GM18517 (cell line): Measurements from ENCODE around the gene KAT2A.

Experiments
- ATAC-seq: cut with Tn5 transposase; IDR thresholded peaks from one replicate; pipeline ENCODE4 v1.9.1; 2021; ENCODE audit warnings: mild to moderate bottlenecking, moderate library complexity; ENCODE audit not compliant: unreplicated experiment

KAT2A gene

DNA sequence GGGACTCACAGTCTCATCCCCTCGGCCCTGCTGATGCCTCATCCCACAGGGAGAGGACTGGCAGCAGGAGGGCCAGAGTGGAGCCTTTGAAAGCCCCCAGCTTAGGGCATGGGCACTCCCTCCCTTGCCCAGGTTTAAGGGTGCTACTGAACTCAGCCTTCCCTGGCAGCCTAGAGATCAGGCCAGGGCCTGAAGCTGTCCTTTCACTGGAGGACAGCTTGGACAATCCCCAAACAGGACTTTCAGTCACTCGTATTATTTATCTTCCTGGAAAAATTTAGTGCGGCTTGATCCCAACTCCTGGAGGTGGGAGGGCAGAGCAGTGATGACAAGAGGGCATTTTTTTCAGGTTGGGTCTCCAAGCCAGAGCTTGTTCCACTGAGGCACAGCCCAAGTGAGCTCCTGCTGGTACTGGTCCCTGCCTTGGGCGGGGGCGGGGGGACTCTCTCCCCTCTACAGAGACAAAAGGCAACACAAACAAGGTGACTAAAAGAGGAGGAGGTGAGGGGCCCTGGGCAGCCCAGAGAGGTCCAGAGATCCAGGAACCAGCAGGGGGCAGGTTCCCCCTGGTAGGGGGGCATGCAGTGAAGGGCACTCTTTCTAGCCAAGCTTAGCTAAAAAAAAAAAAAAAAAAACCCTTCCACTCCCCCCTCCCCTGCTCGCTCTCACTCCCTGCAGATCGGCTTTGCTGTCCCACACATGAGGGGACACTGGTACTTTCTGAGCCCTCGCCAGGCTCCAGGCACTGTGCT is 24.6 kb downstream of the KAT2A start:
- ATAC-seq = no peak

DNA sequence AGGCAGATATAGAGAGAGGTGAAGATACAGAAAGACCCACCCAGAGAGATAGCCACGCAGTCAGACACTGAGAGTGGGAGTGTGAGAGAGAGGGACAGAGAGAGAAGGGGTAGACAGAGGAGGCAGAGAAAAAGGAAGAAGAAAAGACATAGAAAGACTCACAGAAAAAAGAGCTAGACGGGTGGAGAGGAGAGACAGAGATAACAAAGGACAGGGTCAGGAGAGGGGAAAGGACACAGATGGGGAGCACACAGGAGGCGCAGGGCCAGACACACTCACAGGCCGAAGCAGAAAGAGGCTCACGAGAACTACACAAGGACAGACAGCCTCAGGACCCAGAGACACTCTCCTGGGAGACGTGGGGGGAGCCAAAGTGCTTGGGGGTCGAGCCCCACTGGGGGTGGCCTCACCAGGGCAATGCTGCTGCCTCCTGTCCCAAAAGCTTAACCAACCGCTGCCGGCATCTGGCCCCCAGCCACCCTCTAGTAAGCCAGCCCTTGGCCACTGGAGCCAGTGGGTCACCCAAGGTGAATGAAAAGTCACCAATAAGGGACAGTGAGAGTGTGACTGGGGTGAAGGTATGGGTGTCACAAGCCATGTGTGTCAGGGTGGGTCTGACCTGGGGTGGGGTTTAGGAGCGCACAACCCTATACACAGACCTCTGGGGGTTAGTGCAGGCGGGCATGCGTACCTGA is 26.6 kb downstream of the KAT2A start:
- ATAC-seq = no peak

DNA sequence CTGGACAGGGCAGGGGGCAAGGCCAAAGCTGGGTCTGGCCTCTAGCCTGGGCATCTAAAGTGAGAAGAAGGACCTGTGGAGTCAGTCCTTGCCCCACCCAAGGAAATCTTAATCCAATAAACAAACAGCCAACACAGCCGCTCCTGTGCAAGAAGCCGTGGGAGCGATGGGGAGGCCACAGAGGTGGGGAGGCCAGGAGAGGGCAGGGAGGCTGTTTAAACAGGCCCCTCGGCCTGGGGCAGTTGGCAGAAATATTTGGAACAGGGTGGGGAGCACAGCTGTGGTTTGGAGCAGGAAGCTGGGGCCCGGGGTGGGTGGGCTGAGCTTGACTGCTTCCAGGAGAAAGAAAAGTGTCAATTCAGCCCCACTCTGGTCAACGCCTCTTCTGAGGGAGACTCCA is 28.2 kb downstream of the KAT2A start:
- ATAC-seq = no peak

DNA sequence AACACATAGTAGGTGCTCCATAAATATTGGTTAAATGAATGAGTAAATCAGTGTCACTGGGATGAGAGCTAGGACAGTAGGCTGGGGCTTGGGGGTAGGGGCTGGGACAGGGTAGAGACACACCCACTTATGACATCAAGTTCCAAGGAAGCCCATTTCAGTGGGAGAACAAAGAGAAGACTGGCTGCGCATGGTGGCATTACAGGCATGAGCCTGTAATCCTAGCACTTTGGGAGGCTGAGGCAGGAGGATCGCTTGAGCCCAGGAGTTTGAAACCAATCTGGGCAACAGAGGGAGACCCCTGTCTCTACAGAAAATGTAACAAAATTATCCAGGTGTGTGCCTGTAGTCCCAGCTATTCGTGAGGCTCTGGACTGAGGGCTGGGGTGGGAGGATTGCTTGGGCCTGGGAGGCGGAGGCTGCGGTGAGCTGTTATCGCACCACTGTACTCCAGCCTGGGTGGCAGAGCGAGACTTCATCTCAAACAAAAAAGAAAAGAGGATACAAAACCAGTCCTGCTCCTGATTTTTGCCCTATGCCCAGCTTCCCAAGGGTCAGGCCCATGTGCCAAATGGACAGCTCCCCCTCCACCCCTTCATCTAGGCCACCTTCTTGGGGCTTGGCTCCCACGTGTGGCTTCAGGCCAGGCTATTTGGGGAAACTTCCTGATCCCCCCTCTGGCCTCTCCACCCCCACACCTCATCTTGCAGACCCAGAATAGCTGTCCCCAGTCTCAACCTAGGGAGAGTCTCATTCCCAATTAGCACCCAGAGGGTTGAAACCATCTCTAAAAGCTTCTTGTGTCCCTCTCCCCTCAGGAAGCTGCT is 30.0 kb downstream of the KAT2A start:
- ATAC-seq = no peak

DNA sequence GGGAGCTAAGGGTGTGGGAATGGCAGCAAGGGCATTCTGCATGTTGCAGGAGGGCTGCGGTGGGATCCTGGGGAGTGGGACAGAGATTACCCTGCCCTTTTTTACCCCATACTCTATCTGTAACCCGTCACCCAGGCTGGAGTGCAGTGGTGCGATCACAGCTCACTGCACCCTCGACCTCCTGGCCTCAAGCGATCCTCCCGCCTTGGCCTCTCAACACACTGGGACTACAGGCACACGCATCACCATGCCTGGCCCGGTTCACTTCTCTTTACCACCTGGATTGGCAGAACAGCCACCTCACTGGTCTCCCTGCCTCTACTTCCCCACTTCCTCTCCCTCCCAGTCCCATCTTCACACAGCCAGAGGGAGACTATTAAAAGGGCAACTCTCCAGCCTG is 32.4 kb downstream of the KAT2A start:
- no peak for ATAC-seq

DNA sequence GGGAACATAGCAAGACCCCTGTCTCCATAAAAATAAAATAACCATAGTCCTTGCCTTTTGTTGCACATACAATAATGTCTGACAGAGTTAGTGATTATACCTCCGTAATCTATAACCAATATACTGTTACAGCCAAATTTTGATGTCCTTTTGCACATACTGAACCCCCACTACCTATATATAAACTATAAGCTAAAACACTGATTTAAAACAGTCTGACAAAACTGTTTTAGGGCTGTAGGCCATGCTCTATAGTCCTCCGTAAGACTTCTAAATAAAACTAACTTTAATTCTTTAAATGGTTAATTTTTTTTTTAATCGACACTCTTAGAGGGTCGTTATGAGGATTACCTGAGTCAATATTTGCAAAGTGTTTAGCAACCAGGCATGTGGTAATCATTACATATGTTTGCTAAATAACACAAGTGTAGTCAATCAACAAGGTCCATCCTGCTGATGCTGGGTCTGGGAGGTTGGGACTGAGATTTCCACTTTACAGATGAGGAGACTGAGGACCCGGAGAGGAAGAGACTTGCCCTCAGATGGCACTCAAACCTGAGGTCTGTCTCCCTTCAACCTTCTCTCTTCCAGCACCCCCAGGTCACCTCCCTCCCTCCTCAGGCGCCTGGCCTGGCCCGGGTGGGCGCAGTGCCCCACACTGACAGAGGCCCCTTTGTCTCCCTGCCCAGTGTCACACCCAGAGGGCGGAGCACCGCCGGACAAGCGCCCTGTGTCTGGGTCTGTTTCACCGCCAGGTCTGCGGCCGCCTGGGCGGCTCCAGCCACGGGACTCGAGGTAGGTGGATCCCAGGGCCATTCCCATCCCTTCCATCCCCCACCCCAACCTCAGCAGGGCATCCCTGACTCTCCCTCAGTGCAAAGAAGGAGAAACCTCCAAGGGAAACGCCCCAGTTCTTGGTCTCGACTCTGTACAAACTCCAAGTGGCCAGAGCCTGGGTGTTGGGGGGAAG is 33.1 kb downstream of the KAT2A start:
- ATAC-seq = no peak

DNA sequence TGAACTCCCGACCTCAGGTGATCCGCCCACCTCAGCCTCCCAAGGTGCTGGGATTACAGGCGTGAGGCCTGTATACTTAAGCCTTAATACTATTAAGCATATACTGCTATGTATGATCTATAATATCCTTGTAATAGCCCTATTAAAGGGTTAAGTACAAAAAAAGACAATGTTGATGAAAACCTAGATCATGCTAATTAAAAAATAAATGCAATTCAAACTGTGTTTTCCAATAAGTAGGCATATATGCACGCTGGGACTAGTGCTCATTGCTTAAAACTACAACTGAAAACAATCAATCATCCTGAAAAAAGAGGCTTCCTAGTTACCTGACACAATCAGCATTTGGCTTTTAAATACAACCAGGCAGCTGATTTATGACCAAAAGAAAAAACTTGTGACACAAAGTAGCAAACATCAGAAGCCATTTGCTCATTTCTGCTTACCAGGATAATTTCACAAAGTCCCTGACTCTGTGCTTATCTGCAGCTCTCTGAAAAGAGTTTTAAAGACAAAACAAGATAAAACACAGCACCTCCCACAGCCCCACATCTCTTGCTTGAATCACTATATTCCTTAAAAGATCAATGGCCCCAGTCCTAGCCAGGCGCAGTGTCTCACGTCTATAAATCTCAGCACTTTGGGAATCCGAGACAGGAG is 34.0 kb downstream of the KAT2A start:
- ATAC-seq = no peak

DNA sequence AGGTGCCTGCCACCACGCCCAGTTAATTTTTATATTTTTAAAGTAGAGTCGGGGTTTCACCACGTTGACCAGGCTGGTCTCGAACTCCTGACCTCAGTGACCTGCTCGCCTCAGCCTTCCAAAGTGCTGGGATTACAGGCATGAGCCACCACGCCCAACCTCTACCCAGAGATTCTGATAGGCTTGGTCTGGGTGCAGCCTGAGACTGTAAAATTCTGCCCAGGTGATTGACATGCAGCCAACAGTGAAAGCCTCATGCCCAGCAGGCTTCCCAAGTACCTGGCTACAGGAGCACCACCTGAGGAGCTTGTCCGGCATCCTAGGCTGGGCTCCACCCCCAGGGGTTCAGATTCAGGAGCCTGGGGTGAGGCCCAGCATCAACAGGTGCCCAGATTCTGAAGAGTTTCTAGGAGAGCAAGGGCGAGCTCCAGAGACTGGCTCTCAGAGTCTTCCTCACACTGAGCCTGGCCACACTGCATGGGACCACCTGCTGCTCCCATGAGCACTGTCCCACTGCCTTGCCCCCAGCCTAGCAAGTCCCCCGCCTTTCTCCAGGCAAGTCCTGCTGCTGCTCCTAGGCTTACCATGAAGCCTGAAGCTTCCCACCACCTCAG is 39.5 kb downstream of the KAT2A start:
- no peak for ATAC-seq

DNA sequence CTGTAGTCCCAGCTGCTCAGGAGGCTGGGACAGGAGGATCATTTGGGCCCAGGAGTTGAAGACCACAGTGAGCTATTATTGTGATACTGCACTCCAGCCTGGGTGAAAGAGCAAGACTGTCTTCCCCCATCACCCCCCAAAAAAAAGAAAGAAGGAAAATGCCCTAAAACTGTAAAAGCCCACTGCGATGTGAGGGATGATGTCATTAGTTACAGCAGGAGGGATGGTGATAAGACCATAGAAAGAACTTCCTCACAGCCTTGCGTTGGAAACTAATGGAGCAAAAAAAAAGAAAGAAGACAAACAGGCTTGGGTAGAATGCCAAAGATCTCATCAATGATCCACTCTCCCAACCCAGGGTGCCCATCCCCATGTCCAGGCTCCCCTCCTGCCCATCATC is 41.6 kb downstream of the KAT2A start:
- no peak for ATAC-seq

DNA sequence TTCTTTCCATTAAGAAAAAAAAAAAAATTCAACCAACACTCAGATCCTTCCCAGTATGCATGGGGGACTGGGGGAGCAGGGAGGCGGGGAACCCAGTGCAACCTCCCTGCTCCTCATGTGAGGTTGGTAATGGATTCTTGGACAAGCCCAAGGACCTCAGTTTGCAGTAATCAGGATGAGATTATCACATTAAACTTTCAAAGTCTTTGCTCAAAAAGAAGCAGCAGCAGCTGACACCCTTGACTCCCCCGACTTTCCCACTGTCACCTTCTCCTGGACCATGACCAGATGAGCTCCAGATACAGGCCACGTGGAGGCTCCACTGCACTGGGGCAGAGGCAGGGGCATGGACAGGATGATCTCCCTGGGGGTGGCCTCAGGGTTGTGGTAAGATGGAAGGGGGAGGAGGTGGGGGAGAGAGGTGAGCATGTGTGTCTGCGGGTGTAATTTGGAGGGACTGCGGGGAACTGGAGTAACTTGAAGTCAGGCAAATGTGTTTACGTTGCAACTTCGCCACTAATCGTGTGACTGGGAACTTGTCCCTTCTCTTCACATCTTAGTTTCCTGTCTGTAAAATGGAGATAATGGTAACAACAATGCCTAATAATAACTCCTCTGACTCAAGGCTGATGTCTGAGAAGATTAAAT is 42.6 kb downstream of the KAT2A start:
- ATAC-seq = no peak

DNA sequence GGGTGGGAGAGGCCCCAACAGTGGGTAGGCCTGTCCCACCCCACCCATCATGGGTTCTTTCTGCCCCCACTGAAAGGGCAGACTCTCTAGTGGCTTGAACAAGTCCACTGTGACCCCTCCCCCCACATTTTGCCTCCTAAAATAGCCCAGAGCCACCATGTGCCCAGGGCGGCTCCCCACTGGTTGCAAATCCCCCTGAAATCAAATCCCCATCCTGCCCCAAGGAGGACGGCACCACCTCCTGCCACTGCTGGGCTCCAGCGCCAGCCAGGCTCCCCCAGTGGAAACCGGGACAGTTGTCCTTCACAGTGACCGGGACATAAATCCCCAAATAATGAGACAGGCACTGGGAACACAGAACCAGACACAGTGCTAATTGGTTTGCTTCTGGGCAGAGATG is 43.4 kb downstream of the KAT2A start:
- ATAC-seq = no peak

DNA sequence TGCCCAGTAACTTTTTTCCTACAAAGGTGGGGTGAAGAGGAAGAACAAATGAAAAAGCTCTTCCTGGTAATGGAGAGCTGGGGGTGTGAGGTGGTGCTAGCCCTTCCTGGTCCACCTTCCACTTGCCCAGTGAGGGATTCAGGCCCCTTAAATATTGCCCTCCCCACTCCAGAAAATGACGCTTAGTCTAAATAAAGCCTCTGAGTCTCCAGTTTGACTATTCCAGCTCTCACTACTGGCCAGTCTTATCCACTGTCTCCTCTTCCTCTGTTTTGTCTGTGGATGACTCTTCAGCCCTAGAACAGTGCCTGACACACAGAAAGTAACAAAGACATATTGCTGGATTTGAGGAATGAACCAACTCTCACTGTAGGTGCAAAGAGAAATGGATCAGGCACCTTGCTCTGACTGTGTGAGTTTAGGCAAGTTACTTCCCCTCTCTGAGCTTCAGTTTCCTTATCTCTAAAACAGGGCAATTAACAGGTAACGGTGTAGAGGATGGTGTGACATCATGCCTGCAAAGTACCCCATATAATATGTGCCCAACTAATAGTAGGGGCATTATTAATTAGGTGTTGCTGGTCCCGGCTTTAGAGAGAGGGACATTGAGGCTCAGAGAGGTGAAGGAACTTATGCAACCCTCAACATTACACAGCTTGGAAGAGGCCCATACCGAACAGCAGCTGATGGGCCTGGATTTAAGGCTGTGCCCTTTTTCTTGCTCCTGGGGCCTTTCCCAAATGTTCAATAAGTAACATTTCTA is 44.2 kb downstream of the KAT2A start:
- no peak for ATAC-seq

DNA sequence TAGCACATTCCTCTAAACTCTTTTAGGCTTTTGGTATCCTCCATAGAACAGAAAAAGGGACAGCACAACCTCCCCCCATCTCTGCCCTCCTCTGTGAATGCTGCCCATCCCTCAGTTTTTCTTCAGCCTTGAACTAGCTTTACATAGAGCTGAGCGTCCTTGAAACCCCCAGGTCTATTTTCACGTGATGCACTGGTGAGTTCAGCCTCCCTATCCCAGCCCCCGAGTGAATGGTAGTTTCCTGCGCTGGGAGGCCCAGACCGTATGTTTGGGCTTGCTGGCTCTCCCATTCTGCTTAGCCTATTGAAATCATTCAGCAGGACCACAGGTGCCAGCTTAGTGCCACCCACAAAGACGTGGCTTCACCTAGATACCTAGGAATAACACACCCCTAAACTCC is 45.4 kb downstream of the KAT2A start:
- no peak for ATAC-seq

DNA sequence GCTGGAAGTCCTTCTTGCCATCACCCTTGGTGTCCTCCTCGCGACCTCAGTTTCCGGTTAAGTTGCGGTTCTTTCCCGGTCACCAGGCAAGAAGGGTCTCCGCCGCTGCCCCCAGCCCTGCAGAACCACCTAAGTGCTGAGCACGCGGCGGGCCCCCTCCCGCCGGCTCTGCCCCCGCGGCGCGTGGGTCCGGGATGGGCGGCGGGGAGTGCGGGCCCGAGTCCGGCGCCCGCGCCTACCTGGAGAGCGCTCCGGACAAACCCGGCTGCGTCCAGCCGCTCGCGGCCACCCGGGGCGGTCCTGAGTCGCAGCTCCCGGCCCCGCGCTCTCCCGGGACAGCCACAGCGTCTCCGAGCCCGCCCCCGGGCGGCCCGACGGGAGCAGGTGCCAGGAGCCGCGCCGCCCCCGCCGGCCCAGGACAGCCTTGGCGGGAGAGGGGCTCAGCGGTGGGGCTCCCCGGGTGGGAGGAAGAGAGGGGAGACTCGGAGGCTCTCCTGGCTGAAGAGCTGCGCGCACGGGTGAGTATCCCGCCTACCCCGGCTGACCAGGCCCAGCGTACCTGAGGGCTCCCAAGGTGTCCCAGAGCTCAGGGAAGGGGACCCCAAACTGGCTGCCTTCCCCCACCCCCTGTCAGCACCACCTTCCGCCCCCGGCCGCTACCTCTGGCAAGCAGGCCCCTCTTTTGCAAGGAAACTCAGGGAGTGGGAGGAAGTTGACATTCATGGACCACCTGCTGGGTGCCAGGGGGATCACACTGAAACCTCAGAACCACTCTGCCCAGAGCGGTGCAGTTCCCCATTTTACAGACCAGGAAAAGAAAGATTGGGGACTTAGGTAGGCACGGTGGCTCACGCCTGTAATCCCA is 48.6 kb downstream of the KAT2A start:
- no peak for ATAC-seq

DNA sequence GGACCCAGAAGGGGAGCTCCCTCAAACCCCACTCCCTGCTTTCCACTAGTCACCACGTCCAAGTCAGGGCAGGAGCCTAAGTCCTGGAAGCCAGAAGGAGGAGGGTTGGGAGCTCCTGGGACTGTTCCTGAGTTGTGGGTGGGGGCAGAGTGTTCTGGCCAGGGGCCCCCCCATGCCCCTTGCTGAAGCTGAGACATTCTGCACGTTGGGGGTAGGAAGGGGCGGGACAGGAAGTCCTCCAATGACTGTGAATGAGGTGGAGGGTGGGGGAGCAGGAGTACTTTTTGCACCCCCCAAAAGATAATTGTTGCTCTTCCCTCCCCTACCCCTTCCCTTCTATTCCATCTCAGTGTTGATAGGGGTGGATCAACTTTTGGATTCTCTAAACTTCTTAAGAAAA is 49.4 kb downstream of the KAT2A start:
- ATAC-seq = no peak

DNA sequence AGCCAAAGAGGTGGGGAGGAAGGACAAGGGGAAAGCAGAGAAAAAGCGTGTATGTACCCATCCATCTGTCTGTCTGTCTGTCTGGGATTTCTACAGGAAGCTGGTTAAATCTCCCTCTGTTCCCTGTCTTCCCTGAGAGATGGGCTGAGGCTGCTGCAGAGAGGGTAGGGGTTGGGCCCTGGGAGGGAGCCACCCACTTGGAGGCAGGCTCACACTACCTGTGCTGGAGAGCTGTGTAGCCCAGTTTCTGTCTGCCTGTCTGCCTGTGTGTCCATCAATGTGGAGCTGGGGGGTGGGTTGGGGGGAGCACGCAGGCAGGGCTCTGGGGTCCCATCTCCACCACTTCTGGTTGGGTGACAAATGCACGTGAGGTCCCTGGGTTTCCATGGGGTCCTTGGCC is 52.2 kb downstream of the KAT2A start:
- ATAC-seq = no peak

DNA sequence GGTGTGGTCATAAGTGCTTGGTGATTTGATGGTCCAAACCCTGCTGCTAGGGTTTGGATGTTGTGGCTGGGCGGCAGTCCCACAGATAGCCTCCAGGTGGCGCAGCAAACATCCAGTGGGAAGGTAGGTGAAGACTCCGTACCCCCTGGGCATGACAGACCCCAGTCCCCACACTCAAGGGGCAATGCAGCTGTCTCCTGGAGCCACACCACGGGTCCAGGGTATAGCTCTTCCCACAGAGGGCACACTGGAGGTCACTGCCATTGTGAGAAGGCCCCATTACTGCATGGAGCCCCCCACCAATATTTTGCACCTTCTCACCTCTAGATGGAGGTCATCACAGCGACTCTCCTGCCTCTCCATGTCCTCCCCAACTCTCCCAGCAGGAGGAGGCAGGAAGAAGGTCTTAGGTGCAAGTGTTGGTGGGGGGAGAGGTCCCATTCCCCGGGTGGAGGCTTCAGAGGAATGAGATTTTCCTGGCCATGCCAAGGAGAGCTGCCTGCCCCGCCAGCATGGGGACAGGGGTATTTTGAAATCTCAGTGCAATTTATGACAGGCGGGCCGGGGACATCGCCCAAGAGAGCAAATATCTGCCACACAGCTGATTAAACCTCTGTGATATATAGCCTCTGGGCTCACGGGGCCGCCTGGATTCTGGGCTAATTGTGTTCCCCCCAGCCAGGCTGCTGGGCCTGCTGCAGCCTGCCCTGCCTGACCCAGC is 53.6 kb downstream of the KAT2A start:
- ATAC-seq = no peak
